Measurements from ENCODE around the gene DCP1A.
A peak's percentile ranks its signal among the peaks of the same experiment; 100 is the strongest.
"Not testable (repeated sequence)": the region's sequence is repeated elsewhere in the genome, so short reads cannot be mapped to it uniquely, and the experiment has no call there.

DCP1A gene

DNA sequence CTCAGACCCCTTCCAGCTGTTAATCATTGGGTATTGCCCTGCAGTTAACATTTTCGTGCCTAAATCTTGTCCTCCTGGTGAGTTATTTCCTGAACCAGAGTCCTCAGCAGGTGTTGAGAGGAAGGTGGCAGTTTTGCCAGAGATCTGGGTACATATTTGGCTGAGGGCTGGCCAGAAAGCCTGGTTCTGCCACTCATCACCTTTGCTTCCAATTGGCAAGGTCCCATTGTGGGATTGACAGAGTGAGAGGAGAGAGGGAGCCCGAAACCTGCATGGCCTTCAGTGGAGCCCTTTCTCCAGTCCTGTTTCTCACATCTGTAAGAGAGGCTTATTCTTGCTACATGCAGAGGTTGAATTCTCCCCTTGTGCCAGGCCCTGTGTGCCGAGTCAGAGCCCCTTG is 82.6 kb downstream of the DCP1A start:
- no peak for DNase-seq (ENCODE audit: low read depth)

GRCh38 chr3:53263907-53264306 is 83.4 kb downstream of the DCP1A start:
- no peak for DNase-seq (ENCODE audit: low read depth)

- no peak for DNase-seq (ENCODE audit: low read depth)
These were observed 85.6 kb downstream of the DCP1A start for GRCh38 chr3:53261712-53262111.

DNA sequence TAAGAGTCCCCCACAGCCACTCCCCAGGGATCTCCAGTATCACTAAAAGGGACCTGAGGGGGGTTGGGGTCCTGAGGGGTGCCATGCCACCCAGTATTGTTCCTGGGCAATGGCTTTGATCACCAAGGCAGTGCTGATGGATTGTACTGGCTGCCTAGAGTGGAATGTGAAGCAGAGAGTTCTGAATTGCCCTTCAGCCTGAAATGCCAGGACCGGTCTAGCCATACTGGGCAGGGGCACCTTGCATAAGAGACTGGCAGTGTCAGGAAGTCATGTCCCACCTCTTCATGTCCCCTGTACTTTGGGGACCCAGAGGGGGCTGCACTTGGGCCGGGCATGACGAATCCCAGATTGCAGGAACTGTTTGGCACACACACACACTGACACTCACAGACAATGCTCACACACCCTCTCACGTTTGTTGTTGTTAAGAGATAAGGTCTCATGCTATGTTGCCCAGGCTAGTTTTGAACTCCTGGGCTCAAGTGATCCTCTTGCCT is 87.0 kb downstream of the DCP1A start:
- DNase-seq (ENCODE audit: low read depth): no peak

- no peak for DNase-seq (ENCODE audit: low read depth)
These were observed 87.7 kb downstream of the DCP1A start for GRCh38 chr3:53259427-53260259.

DNA sequence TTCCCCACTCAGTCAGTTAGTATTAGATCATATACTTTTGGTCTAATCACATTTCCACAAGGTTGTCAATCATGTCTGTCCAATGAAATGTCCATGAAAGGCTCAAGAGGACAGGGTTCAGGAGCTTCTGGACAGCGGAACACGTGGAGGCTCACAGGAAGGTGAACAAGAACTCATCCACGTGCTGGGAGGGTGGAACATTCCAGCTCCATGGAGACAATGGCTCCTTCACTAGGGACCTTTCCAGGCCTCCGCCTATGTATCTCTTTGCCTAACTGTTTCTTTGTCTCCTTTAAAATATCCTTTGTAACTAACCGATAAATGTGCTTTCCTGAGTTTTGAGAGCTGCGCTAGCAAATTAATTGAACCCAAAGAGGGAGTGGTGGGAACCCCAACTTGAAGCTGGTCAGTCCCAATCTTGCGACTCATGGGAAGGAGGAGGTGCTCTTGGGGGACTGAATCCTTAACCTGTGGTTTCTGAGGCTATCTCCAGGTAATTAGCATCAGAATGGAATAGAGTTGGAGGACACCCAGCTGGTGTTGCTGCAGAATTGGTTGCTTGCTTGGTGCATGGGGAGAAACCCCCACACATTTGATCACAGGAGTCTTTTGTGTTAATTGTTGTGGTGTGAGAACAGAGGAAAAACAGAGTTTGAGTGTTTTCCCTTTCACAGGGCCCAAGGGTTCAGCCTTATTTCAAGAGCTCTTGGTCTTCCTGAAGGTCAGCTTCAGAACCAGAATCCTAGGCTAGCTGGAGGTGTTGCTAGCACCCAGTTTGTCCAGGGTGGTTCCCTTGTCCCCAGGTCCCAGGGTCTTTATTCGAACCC is 88.5 kb downstream of the DCP1A start:
- no peak for DNase-seq (ENCODE audit: low read depth)

- no peak for DNase-seq (ENCODE audit: low read depth)
These were observed 89.9 kb downstream of the DCP1A start for GRCh38 chr3:53257465-53257864.

GRCh38 chr3:53256704-53257055 is 90.7 kb downstream of the DCP1A start:
- DNase-seq (ENCODE audit: low read depth): no peak

DNA sequence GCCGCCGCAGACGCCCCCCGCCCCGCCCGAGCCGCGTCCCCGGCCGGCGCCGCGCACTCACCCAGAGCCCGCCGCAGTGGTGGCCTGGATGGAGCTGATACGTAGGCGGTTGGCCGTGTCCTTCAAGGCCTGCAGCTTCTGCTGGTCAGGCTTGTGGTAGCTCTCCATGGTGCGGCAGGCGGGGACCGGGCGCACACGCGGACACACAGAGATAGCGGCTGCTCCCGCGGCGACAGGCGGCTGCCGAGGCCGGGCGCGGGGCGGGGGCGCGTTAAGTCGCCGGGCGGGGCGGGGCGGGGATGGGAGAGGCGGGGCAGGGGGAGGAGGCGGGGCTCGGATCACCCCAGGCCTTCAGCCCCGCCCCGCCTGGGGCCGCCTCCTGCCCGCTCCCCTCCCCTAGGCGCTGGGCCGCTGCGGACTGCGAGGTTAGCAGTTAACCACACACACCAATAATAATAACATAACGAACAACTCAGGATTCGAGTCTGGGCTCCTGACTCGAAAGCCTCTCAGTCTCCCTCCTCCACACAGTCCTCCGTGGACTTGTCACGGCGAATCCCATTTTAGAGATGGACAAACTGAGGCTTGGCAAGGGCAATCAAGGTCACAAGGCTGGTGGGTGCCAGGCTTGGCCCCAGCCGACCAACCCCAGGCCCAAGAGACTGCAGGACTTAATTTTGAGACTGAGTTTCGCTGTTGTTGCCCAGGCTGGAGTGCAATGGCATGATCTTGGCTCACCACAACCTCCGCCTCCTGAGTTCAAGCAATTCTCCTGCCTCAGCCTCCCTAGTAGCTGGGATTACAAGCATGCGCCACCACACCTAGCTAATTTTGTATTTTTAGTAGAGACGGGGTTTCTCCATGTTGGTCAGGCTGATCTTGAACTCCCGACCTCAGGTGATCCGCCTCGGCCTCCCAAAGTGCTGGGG is 91.3 kb downstream of the DCP1A start, which contains the start of gene TKT:
Gene TKT (minus strand): TSS at position 248 of the 929 bp plus-strand sequence. CDS start 80 bp downstream, at position 168.
- peak; percentile 73 for DNase-seq (ENCODE audit: low read depth)

DNA sequence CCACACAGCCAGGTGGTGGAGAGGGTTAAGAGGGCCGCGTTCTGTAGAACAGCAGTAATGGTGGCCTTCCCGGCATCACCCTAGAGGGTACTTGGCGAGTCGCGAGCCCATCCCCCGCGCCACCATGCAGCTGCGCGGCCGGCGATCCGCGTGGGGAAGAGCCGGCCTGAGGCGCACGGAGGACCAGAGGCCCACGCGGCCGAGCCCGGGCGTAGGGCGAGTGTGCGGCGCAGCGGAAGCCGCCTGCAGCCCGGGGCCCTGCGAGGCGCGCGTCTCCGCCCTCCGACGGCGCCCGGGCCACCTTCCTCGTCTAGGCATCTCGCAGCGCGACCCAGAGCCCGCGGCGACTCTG is 91.9 kb downstream of the DCP1A start:
- DNase-seq (ENCODE audit: low read depth): peak; percentile 23

DNA sequence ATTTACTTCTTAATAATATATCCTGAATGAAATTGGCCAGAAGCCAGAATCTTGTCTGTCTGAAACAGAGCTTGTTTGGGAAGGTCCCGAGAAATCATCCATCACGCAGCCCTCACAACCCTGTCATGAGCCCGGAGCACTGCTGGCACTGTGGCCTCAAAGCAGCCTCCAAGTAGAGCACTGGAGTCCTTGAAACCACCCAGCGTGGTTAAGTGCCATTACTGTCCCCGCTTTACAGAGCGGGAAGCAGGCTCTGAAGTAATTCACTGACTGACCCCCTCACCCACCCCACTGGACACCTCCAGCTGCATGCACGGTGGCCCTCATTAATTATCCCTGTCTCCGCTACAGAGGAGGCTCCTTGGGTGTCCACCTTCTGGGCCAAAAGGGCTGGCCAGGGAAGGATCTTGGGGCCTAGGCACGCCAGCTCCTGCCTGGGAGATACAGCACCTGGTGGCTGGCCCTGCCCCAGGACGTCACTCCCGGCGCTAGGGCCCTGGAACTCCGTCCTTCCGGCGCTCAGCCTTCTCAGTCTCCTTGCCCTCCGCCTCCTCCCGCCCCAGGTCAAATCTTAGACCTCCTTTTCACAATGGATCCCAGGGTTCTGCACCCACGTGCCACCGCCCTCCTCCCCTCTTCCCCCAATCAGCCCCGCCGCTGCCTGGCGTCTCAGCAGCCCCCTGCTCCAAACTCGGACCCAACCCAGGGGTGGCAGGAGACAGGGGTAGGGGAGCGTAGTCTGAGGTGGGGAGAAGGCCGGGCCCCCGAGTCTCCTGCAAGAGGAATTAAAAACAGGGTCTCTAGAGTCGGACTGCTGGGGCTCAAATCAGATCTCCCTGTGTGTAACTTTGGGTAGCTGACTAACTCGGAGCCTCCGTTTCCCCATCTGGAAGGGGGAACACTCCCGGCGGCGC is 92.6 kb downstream of the DCP1A start:
- peak; percentile 38 for DNase-seq (ENCODE audit: low read depth)

DNA sequence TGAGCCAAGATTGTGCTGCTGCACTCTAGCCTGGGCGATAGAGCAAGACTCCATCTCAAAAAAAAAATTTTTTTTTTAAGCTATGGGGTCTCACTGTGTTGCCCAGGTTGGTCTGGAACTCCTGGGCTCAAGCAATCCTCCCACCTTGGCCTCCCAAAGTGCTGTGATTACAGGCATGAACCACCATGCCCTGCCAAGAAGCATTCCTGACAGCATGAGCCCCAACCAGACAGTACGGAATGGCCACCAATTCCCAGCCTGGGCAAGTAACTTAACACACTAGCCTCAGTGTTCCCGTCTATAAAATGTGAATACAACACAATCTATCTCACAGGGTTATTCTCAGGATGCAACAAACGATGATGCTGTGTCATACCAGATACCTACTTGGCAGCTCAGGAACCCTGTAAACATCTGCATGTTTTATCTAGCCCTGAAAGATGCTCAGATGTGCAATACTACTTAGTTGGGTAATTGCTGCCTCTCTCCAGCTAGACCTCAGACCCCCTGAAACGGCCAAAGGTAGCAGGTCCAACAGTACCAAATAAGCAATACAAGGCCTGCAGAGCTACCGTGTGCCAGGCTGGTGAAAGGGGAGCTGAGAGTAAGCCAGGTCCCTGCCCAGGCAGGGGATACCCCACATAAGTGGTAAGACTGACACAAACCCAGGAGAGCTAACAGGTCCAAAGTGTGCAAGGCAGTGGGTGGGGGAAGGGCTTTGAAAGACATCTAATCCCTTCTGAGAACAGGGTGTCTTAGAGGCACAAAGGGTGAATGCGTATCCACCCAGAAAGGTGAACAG is 93.4 kb downstream of the DCP1A start:
- DNase-seq (ENCODE audit: low read depth): no peak

GRCh38 chr3:53252947-53253322 is 94.4 kb downstream of the DCP1A start:
- not testable (repeated sequence) for DNase-seq (ENCODE audit: low read depth)

DNA sequence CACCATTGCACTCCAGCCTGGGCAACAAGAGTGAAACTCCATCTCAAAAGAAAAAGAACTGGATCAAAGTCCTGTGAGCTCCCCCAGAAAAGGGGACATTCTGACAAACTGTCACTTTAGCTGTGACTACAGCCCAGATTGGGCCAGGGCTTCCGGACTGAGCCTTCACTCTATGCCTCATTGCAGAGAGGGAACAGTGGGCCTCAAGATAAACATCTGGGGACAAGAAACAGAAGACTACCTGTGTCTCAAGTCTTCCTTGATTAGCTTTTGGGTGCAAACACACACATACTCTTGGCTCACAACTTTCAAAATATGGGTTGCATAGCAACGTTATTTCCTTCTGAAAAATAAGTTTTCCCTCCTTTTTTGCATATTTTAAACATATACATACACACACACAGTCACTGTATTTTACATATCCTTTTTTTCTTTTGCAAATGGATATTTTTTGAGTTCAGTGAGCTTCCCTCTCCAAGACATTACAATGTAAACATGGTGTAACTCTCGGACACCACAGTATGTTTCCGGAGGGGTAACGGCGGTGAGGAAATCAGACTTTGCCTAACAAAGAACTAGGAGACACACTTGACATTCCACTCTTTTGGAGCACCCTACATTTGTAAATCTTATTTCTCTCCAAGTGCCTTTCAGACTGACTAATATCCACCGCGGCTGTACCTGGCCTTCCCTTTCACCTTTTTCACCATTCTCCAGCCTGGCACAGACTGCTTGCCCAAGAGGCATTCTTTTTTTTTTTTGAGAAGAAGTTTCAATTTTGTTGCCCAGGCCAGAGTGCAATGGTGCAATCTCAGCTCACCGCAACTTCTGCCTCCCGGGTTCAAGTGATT is 95.0 kb downstream of the DCP1A start:
- DNase-seq (ENCODE audit: low read depth): no peak

- no peak for DNase-seq (ENCODE audit: low read depth)
These were observed 96.3 kb downstream of the DCP1A start for GRCh38 chr3:53250881-53251605.

DNA sequence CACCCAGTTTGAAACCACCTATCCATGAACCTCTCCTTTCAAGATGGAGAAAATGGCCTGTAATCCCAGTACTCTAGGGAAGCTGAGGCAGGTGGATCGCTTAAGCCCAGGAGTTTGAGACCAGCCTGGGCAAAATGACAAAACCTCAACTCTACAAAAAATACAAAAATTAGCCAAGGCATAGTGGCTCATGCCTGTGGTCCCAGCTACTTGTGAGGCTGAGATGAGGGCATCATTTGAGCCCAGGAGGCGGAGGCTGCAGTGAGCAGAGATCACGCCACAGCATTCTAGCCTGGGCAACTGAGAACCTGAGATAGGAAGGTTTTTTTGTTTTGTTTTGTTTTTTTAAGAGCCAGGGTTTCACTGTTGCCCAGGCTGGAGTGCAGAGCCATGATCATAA is 96.9 kb downstream of the DCP1A start:
- DNase-seq (ENCODE audit: low read depth): no peak

- no peak for DNase-seq (ENCODE audit: low read depth)
These were observed 99.2 kb downstream of the DCP1A start for GRCh38 chr3:53248161-53248560.

GRCh38 chr3:53247619-53248018 is 99.7 kb downstream of the DCP1A start:
- DNase-seq (ENCODE audit: low read depth): no peak

Measured in activated T-cell treated with anti-CD3 and anti-CD28 coated beads for 24 hours (primary cell).